Fibroblast of skin of left quadriceps (primary cell): ENCODE measurements around the gene ACTR1A.
"Not testable (repeated sequence)": the region's sequence is repeated elsewhere in the genome, so short reads cannot be mapped to it uniquely, and the experiment has no call there.

Experiments
- DNase-seq, 2 experiments: peaks; one replicate each; pipeline ENCODE4 v3.0.0-alpha.2; 2013; ENCODE audit warnings: low read depth in 2 of 2

The ACTR1A gene

GRCh38 chr10:102515724-102516123 is 13.2 kb upstream of the ACTR1A start:
- no peak for DNase-seq

- no peak for DNase-seq
Observed at GRCh38 chr10:102514487-102515311, 12.2 kb upstream of the ACTR1A start.

GRCh38 chr10:102511583-102512274 is 9.2 kb upstream of the ACTR1A start:
- no peak for DNase-seq

GRCh38 chr10:102509387-102509786 is 6.9 kb upstream of the ACTR1A start:
- no peak for DNase-seq

- no peak for DNase-seq
Observed at GRCh38 chr10:102508506-102508905, 6.0 kb upstream of the ACTR1A start.

- DNase-seq, result no peak
Observed at GRCh38 chr10:102507521-102507920, 5.0 kb upstream of the ACTR1A start.

GRCh38 chr10:102505462-102506115 is 3.1 kb upstream of the ACTR1A start:
- no peak for DNase-seq

- no peak for DNase-seq
Observed at GRCh38 chr10:102504976-102505300, 2.4 kb upstream of the ACTR1A start.

GRCh38 chr10:102504179-102504975 is 1.9 kb upstream of the ACTR1A start:
- DNase-seq, result no peak

- peak; percentile 98 for DNase-seq
Observed at GRCh38 chr10:102503264-102504178, 1.0 kb upstream of the ACTR1A start, which contains the start of gene SUFU. TSS of gene SUFU (plus strand) at chr10:102503972. CDS start at chr10:102504153, 181 bp downstream.

- DNase-seq, result peak; percentile 99
Observed at GRCh38 chr10:102502029-102502336, 529 bp downstream of the ACTR1A start.

GRCh38 chr10:102501201-102502028 is 1.1 kb downstream of the ACTR1A start:
- no peak for DNase-seq

- not testable (repeated sequence) for DNase-seq
Observed at GRCh38 chr10:102500686-102501085, 1.8 kb downstream of the ACTR1A start.

- DNase-seq, result no peak
Observed at GRCh38 chr10:102499356-102499755, 3.2 kb downstream of the ACTR1A start.

GRCh38 chr10:102497545-102497944 is 5.0 kb downstream of the ACTR1A start:
- DNase-seq, result no peak

GRCh38 chr10:102493771-102494170 is 8.7 kb downstream of the ACTR1A start:
- no peak for DNase-seq

GRCh38 chr10:102492983-102493382 is 9.5 kb downstream of the ACTR1A start:
- DNase-seq, result no peak

GRCh38 chr10:102492344-102492939 is 10.1 kb downstream of the ACTR1A start:
- DNase-seq, result no peak

- DNase-seq, result no peak
Observed at GRCh38 chr10:102491136-102491535, 11.4 kb downstream of the ACTR1A start.
